Measurements from ENCODE around the gene GYS2. TPM values are rescaled to one million over a fixed set of nuclear protein-coding genes. Genes with fewer than 3 reads are reported as not detected.
A peak's percentile ranks its signal among the peaks of the same experiment; 100 is the strongest.

GYS2 gene
- total RNA-seq, 1 donor from 2014 or later: 0.10 TPM

DNA sequence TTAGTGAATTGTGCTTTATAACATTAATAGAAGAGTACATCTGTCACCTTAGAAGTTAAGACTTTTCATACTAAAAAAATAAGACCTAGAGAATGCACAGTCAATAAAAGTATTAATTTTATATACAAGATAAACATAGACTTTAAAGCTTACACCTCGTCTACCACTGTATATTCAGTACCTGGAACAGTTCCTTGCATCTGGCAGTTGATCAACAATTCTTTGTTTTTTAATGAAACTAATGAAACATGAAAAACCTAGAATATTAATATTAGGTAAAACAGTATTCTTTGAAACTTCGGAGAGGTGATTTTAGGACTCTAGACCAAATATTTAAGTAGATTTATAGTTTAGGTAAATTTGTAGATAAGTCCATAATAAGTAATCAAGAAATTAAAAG, 98.8 kb downstream of the GYS2 start:
- no peak for DNase-seq (ENCODE audit: low spot score)

DNA sequence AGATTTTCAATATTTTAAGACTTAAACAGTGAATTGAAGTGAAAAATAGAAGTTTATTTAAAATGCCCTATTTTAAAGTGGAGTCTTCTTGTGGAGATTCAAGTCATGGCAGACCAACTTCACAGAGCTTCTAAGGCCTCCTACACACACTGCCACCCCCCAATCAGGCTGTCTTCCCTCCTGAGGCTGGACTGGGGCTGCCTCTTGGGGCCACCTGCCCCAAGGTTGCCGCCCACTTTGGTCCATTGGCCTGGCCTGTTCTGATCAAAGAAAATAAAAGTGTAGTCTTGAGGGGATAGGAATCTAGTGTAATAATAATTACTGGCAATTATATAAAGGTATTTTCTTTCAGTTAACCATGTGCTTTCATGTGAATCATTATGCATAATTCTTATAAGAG, 101.8 kb downstream of the GYS2 start:
- no peak for DNase-seq (ENCODE audit: low spot score)

DNA sequence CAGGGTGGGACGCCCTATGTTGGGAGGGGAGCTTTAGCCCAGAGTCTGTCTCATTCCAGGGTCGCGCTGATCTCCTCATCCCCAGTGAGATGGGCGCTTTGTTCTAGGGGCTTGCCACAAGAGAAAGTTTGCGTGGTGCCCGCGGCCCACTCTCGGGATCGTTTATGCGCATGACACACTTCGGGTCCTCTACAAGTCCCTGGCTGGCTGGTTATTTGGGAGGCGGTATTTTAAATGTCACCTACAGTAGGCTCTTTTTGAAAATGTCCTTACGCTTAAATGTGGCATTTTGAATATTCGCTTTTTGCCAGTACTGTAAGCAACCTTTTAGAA, 102.5 kb downstream of the GYS2 start:
- no peak for DNase-seq (ENCODE audit: low spot score)

DNA sequence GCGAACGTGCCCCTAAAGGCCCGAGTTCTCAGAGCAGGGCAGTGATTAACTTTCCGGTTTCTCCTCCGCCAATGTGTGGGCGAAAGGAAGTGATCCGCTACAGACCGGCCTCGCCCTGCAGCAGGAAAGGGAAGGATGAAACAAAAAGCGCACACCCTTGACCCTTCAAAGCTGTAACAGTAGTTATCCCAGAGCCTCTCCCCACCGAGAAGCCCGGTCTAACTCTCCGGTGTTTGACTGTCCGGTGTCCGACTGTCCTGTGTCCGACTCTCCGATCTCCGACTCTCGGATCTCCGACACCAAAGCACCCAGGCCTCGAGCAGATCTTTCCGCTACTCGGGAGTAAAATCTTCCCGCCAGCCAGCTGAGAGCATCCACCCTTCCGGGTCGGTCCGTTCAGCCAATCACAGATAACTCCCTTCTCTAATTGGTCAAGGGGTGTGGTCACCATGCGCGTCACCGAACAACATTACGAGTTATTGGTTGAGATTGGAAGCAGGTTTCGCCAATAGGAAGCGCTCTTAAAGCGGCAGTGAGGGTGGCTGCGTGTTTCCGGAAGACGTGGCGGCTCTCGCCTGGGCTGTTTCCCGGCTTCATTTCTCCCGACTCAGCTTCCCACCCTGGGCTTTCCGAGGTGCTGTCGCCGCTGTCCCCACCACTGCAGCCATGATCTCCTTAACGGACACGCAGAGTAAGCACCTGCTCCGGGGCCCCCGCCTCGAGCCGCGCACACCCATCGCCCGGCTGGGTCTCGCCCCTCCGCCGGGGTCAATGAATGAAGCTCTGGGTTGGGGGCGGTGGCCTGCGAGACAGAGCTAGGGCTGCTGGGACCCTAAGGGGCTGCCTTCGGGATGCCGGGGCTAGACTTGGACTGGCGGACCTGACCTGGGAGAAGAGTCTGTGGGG, 103.1 kb downstream of the GYS2 start, which contains the start of the genes GOLT1B and RECQL:
GOLT1B (plus strand) TSS at position 532 of the 906 bp plus-strand sequence; CDS start at position 667, 135 bp downstream.
RECQL (minus strand) TSS at position 378 of the 906 bp plus-strand sequence. CDS start 2,065 bp downstream, outside the sequence.
- DNase-seq (ENCODE audit: low spot score): peak; percentile 95

DNA sequence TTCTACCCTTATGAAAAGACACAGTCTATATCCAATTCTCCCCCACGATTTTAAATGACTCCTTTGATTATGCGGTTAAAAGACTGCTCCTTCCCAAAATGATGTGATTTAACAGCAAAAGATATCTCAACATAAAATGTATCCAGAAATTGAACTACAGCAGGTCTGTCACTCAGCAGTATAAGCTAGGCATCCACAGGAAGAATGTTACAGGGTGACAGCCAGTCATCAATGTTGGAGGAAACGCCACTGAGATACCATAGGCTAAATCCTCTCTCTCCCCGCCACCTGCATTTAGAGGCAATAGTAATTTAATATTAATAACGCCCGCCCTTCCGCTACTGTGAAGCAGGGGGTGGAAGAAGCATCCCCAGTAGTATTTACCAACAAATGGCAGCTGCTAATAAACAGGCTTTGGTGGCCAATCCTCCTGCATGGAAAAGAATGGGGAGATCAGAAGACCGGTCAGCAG, 103.8 kb downstream of the GYS2 start:
- DNase-seq (ENCODE audit: low spot score): no peak

DNA sequence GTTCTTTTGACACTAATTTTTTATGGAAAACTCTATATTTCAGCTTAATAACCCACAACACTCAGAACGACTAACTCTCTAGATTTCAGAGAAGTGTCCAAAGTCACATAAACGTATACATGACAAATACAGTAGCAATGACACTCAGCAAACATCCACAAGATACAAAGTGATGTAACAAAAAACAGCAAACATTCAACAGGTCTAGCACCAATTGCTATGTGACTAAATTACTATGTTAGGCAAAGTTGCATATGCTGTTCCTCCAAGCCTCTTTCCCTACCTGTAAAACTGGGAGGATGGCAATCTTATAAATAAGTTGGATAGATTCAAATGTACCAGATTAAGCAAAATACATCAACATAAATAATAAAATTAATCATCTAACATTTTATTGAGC, 104.9 kb downstream of the GYS2 start:
- no peak for DNase-seq (ENCODE audit: low spot score)

Other genes starting within 250 kb of the GYS2 start
- gene IAPP, start 231.9 kb downstream of the GYS2 start, total RNA-seq: not detected
- 16.5 TPM for gene PYROXD1, start 167.2 kb downstream of the GYS2 start, total RNA-seq
- 34.1 TPM for gene RECQL, start 103.2 kb downstream of the GYS2 start, total RNA-seq
- 34.6 TPM for gene GOLT1B, start 103.1 kb downstream of the GYS2 start, total RNA-seq
- gene SPX, start 78.6 kb downstream of the GYS2 start, total RNA-seq: 0.45 TPM
- gene LDHB, start 53.0 kb upstream of the GYS2 start, total RNA-seq: 900 TPM
- 16.5 TPM for gene KCNJ8, start 169.9 kb upstream of the GYS2 start, total RNA-seq

All from mesenteric fat pad (tissue), 1 donor.